HepG2 (cell line): ENCODE data around the gene ABCB6. TPM values are rescaled to one million over a fixed set of nuclear protein-coding genes. Genes with fewer than 3 reads are reported as not detected.

Experiments
- AKAP8 ChIP-seq: sonication (generic); formaldehyde crosslinking; IDR thresholded peaks from 2 replicates; pipeline ENCODE4 v1.5.1; 2020; ENCODE audit warnings: mild to moderate bottlenecking, missing genetic modification reagents
- ATRX ChIP-seq: sonication (generic); formaldehyde crosslinking; IDR thresholded peaks from 2 replicates; pipeline ENCODE4 v1.4.0; 2020; ENCODE audit warnings: missing genetic modification reagents, borderline replicate concordance
- DMTF1 ChIP-seq: sonication (generic); formaldehyde crosslinking; IDR thresholded peaks from 2 replicates; pipeline ENCODE4 v1.4.0; 2020; ENCODE audit warnings: mild to moderate bottlenecking, missing genetic modification reagents
- KAT2B ChIP-seq: fragments of 150-350 bp; IDR thresholded peaks from 2 replicates; pipeline ENCODE4 v1.6.1; 2014; ENCODE audit warnings: low read depth, low read length, borderline replicate concordance
- MAFG ChIP-seq: sonication (generic); formaldehyde crosslinking; IDR thresholded peaks from 2 replicates; pipeline ENCODE4 v1.5.1; 2020; ENCODE audit warnings: mild to moderate bottlenecking, missing genetic modification reagents
- MXI1 ChIP-seq: IDR thresholded peaks from 3 replicates; pipeline ENCODE4 v1.6.1; 2012; ENCODE audit warnings: low read depth, low read length, inconsistent platforms, borderline replicate concordance
- NONO ChIP-seq, 2 experiments: fragments of 450-650 bp in 1 of 2; sonication (generic) in 1 of 2; formaldehyde crosslinking in 1 of 2; IDR thresholded peaks in 1 of 2; conservative IDR thresholded peaks in 1 of 2; 2 replicates each; pipeline versions ENCODE4 v1.6.1 to v1.8.0; 2017 to 2022; ENCODE audit warnings: mild to moderate bottlenecking in 1 of 2, missing genetic modification reagents in 1 of 2, moderate library complexity in 1 of 2
- TEAD3 ChIP-seq: optimal IDR thresholded peaks from 2 replicates; pipeline ENCODE3; 2016; ENCODE audit warnings: borderline replicate concordance
- TFDP1 ChIP-seq: IDR thresholded peaks from 2 replicates; pipeline ENCODE4 v1.6.1; 2016; ENCODE audit warnings: missing compliant biosample characterization, missing genetic modification reagents, borderline replicate concordance
- ZBTB8A ChIP-seq: sonication (generic); formaldehyde crosslinking; IDR thresholded peaks from 2 replicates; pipeline ENCODE4 v1.4.0; 2020; ENCODE audit warnings: mild to moderate bottlenecking, low read depth, missing genetic modification reagents, borderline replicate concordance
- ZFP90 ChIP-seq: sonication (generic); formaldehyde crosslinking; IDR thresholded peaks from 2 replicates; pipeline ENCODE4 v1.8.0; 2022; ENCODE audit warnings: missing genetic modification reagents, mild to moderate bottlenecking, inconsistent platforms, borderline replicate concordance
- ZKSCAN8 ChIP-seq: IDR thresholded peaks from 2 replicates; pipeline ENCODE4 v1.6.1; 2016; ENCODE audit warnings: borderline replicate concordance, missing genetic modification reagents, missing compliant biosample characterization
- ZNF256 ChIP-seq: sonication (generic); formaldehyde crosslinking; conservative IDR thresholded peaks from 2 replicates; pipeline ENCODE4 v1.4.0; 2020; ENCODE audit warnings: missing genetic modification reagents
- ZNF282 ChIP-seq: fragments of 450-650 bp; IDR thresholded peaks from 2 replicates; pipeline ENCODE4 v1.6.1; 2018; ENCODE audit not compliant: partially characterized antibody
- ZNF446 ChIP-seq: sonication (generic); formaldehyde crosslinking; IDR thresholded peaks from 2 replicates; pipeline ENCODE4 v1.5.0; 2020; ENCODE audit warnings: mild to moderate bottlenecking, missing genetic modification reagents
- ZNF563 ChIP-seq: sonication (generic); formaldehyde crosslinking; IDR thresholded peaks from 2 replicates; pipeline ENCODE4 v1.8.0; 2022; ENCODE audit warnings: mild to moderate bottlenecking, moderate library complexity, missing genetic modification reagents
- ZNF672 ChIP-seq: sonication (generic); formaldehyde crosslinking; IDR thresholded peaks from 2 replicates; pipeline ENCODE4 v1.8.1; 2022; ENCODE audit warnings: missing genetic modification reagents
- ZNF703 ChIP-seq: sonication (generic); formaldehyde crosslinking; IDR thresholded peaks from 2 replicates; pipeline ENCODE4 v1.5.1; 2020; ENCODE audit warnings: missing genetic modification reagents, mild to moderate bottlenecking, moderate library complexity, borderline replicate concordance
- ZNF761 ChIP-seq: sonication (generic); formaldehyde crosslinking; conservative IDR thresholded peaks from 2 replicates; pipeline ENCODE4 v1.4.0; 2020; ENCODE audit warnings: mild to moderate bottlenecking, missing genetic modification reagents
- polyA plus RNA-seq, 8 experiments: library from polyadenylated mRNA; depleted of rRNA in 3 of 8; stranded (reverse) in 7 of 8; unstranded in 1 of 8; fragments of >200 nt; fragmentation: Illumina TruSeq in 4 of 8; extraction: Trizol in 4 of 8; gene quantifications; 2 replicates each; pipeline versions ENCODE4 v1.2.1 to v1.2.3, GENCODE V29; 2011 to 2016; ENCODE audit warnings: low read depth in 4 of 8, missing spikeins in 1 of 8, mixed read lengths in 1 of 8; ENCODE audit not compliant: insufficient read depth in 1 of 8
- total RNA-seq, 5 experiments: library from RNA; depleted of rRNA; stranded (reverse); fragments of >200 nt; fragmentation: Illumina TruSeq; extraction: Trizol; gene quantifications; 2 replicates each; pipeline ENCODE4 v1.2.3, GENCODE V29; 2016; ENCODE audit warnings: low read depth in 1 of 5
- TF ChIP-seq, protein P1 (sequence below): sonication (generic); formaldehyde crosslinking; IDR thresholded peaks from 2 replicates; pipeline ENCODE4 v1.9.0; 2021; ENCODE audit warnings: missing genetic modification reagents, borderline replicate concordance
- TF ChIP-seq, protein P2 (sequence below): sonication (generic); formaldehyde crosslinking; IDR thresholded peaks from 2 replicates; pipeline ENCODE4 v1.8.1; 2023; ENCODE audit warnings: missing genetic modification reagents, inconsistent platforms, borderline replicate concordance

The ABCB6 gene
- total and polyA plus RNA-seq, 2 of the 13 experiments (the other 11 are each of a cell fraction or from before 2014, with no cell fraction given): 91.1 to 137 TPM

DNA sequence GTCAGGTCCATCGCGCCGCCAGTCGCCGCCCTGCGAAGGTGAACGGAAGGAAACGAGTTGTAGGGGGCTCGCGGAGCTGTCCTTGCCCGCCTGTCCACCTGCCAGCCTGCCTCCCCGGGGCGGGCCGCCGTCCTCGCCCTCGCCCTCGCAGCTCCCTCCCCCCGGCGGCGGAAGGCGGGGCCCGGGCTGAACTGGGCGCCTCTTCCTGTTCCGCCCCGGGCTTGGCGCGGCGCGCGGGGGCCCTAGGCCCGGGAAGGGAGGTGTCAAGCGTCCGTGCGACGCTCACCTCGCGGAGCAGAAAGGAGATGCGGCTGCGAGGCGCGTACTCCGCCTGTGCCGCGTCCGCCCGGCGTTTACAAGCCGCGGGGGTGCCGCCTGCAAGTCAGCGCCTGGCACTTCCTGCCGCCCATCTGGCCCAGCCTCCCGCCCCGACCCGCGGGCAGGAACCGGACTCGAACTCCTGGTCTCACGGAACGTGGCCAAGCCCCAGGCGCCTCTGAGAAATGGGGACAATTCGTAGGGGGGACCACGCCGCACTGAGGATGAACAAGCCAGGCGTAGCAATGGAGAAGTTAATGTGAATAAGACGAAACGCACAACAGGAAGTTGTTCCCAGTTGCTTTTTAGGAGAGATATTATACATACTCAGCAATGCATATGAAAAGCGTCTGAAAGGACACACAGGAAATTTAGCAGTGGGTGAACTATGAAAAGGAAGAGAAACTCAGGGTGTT is 41.8 kb downstream of the ABCB6 start, which contains the start of gene CNPPD1 (continued):
- TF ChIP-seq, protein P1, sequence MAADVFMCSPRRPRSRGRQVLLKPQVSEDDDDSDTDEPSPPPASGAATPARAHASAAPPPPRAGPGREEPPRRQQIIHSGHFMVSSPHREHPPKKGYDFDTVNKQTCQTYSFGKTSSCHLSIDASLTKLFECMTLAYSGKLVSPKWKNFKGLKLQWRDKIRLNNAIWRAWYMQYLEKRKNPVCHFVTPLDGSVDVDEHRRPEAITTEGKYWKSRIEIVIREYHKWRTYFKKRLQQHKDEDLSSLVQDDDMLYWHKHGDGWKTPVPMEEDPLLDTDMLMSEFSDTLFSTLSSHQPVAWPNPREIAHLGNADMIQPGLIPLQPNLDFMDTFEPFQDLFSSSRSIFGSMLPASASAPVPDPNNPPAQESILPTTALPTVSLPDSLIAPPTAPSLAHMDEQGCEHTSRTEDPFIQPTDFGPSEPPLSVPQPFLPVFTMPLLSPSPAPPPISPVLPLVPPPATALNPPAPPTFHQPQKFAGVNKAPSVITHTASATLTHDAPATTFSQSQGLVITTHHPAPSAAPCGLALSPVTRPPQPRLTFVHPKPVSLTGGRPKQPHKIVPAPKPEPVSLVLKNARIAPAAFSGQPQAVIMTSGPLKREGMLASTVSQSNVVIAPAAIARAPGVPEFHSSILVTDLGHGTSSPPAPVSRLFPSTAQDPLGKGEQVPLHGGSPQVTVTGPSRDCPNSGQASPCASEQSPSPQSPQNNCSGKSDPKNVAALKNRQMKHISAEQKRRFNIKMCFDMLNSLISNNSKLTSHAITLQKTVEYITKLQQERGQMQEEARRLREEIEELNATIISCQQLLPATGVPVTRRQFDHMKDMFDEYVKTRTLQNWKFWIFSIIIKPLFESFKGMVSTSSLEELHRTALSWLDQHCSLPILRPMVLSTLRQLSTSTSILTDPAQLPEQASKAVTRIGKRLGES (CRISPR knock-in tag): peak; percentile 90; the same call in 1 of the 2 replicates
- TF ChIP-seq MAFG: 0 out of 2 replicates have a peak, but pooled peaks have one; percentile 50
- TF ChIP-seq TEAD3 (CRISPR knock-in tag): peak; percentile 83
- peak; percentile 98 for TF ChIP-seq ZBTB8A
- TF ChIP-seq AKAP8 (CRISPR knock-in tag): no peak; the same call in none of the 2 replicates
- TF ChIP-seq ZNF256 (CRISPR knock-in tag): peak; percentile 86; the same call in 1 of the 2 replicates
- TF ChIP-seq ZKSCAN8 (CRISPR knock-in tag): peak; percentile 93; the same call in 1 of the 2 replicates
- peak; percentile 63; the same call in 1 of the 2 replicates for TF ChIP-seq DMTF1
- TF ChIP-seq TFDP1 (CRISPR knock-in tag): peak; percentile 99
- TF ChIP-seq, protein P2, sequence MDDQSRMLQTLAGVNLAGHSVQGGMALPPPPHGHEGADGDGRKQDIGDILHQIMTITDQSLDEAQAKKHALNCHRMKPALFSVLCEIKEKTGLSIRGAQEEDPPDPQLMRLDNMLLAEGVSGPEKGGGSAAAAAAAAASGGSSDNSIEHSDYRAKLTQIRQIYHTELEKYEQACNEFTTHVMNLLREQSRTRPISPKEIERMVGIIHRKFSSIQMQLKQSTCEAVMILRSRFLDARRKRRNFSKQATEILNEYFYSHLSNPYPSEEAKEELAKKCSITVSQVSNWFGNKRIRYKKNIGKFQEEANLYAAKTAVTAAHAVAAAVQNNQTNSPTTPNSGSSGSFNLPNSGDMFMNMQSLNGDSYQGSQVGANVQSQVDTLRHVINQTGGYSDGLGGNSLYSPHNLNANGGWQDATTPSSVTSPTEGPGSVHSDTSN (CRISPR knock-in tag): 0 out of 2 replicates have a peak, but pooled peaks have one; percentile 42
- peak; percentile 95; the same call in 2 of the 3 replicates for TF ChIP-seq MXI1
- TF ChIP-seq ZNF563 (CRISPR knock-in tag): peak; percentile 98
- TF ChIP-seq ATRX: no peak
- TF ChIP-seq ZNF703: peak; percentile 79; the same call in 1 of the 2 replicates
- no peak for TF ChIP-seq NONO (IDR thresholded peaks at IDR 0.05)
- TF ChIP-seq NONO (CRISPR knock-in tag; conservative IDR thresholded peaks at IDR 0.05): peak; percentile 96
- no peak for TF ChIP-seq ZNF282
- peak; percentile 65; the same call in 1 of the 2 replicates for TF ChIP-seq ZNF672 (CRISPR knock-in tag)
- peak; percentile 94 for TF ChIP-seq ZFP90 (CRISPR knock-in tag)
- TF ChIP-seq KAT2B: no peak
- TF ChIP-seq ZNF446 (CRISPR knock-in tag): peak; percentile 67; the same call in 1 of the 2 replicates
- peak; percentile 96 for TF ChIP-seq ZNF761 (CRISPR knock-in tag)
